ENCODE results near the gene ATP6AP1. TPM values are rescaled to one million over a fixed set of nuclear protein-coding genes. Genes with fewer than 3 reads are reported as not detected.

ATP6AP1 gene
- total and polyA plus RNA-seq, 2 of the 13 experiments (the other 11 are each of a cell fraction or from before 2014, with no cell fraction given) = 56.7 to 110 TPM

- TF ChIP-seq ZXDC (CRISPR knock-in tag; IDR thresholded peaks at IDR 0.05) = no peak
- TF ChIP-seq ZSCAN5A (CRISPR knock-in tag; IDR thresholded peaks at IDR 0.05; ENCODE audit: borderline replicate concordance) = no peak
- no peak for TF ChIP-seq HNF4A (CRISPR knock-in tag; IDR thresholded peaks at IDR 0.05)
- no peak for TF ChIP-seq IRX3 (CRISPR knock-in tag; IDR thresholded peaks at IDR 0.05; ENCODE audit: borderline replicate concordance, low read depth)
- no peak for TF ChIP-seq TAF15 (IDR thresholded peaks at IDR 0.05; ENCODE audit: low read depth, low read length, poor library complexity, severe bottlenecking)
- no peak for TF ChIP-seq SKI (IDR thresholded peaks at IDR 0.05; ENCODE audit: partially characterized antibody)
- no peak for TF ChIP-seq MED8 (CRISPR knock-in tag; IDR thresholded peaks at IDR 0.05; ENCODE audit: insufficient replicate concordance)
- no peak for TF ChIP-seq TCF7 (IDR thresholded peaks at IDR 0.05; ENCODE audit: low read depth)
- TF ChIP-seq ZNF564 (CRISPR knock-in tag; IDR thresholded peaks at IDR 0.05) = no peak
- TF ChIP-seq ATF6 (CRISPR knock-in tag; conservative IDR thresholded peaks at IDR 0.05) = no peak
- no peak for TF ChIP-seq HES4 (CRISPR knock-in tag; IDR thresholded peaks at IDR 0.05; ENCODE audit: borderline replicate concordance)
- no peak for TF ChIP-seq ZNF597 (CRISPR knock-in tag; IDR thresholded peaks at IDR 0.05)
- TF ChIP-seq AKAP8 (CRISPR knock-in tag; IDR thresholded peaks at IDR 0.05) = no peak; the same call in 1 of the 2 replicates
- TF ChIP-seq ELF4 (CRISPR knock-in tag; IDR thresholded peaks at IDR 0.05; ENCODE audit: borderline replicate concordance) = no peak
- no peak for TF ChIP-seq ZNF296 (CRISPR knock-in tag; conservative IDR thresholded peaks at IDR 0.05)
- TF ChIP-seq RAD21 (CRISPR knock-in tag; IDR thresholded peaks at IDR 0.05) = no peak
- TF ChIP-seq ZC3H4 (CRISPR knock-in tag; IDR thresholded peaks at IDR 0.05; ENCODE audit: borderline replicate concordance) = no peak
- no peak for TF ChIP-seq KLF9 (CRISPR knock-in tag; IDR thresholded peaks at IDR 0.05; ENCODE audit: low read depth)
Observed at GRCh38 chrX:154428176-154429171, at the start of gene ATP6AP1 (continued).
